ENCODE measurements around the gene DUSP21.
"Not testable (repeated sequence)": the region's sequence is repeated elsewhere in the genome, so short reads cannot be mapped to it uniquely, and the experiment has no call there.

Gene DUSP21

DNA sequence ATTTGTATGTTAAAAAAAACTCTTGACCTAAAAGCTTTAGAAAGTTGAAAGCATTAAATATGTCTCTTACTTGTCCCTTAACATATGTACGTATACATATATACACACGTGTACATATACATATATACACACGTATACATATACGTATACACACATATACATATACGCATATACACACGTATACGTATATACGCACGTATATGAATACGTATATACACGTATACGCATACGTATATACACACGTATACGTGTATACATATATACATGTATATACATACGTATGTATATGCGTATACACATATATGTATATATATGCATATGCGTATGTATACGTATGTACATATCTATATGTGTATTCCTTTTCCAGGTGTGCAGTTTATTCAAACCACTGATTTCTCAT is 32.9 kb downstream of the DUSP21 start:
- DNase-seq: no peak

DNA sequence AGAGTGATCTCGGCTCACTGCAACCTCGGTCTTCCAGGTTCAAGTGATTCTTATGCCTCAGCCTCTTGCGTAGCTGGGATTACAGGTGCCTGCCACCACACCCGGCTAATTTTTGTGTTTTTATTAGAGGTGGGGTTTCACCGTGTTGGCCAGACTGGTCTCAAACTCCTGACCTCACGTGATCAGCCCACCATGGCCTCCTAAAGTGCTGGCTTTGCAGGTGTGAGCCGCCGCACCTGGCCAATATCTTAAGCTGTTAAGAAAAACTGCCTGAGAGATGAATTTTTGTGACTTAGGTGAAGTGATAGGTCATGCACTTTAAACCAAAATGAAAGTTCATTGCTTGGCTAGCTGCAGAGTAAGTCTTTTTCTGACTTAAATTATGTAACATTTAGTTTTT is 35.0 kb downstream of the DUSP21 start:
- DNase-seq: no peak

DNA sequence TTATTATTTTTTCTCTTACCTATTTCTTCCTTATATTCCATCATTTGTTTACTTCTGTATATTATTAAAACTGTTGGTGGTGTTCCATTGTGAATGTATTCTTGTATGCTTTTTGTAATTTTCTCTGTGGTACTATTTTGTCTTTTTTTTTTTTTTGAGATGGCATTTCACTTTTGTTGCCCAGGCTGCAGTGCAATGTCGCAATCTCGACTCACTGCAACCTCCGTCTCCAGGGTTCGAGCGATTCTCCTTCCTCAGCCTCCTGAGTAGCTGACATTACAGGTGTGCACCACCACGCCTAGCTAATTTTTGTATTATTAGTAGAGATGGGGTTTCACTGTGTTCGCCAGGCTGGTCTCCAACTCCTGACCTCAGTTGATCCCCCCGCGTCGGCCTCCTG is 37.7 kb downstream of the DUSP21 start:
- DNase-seq: no peak

DNA sequence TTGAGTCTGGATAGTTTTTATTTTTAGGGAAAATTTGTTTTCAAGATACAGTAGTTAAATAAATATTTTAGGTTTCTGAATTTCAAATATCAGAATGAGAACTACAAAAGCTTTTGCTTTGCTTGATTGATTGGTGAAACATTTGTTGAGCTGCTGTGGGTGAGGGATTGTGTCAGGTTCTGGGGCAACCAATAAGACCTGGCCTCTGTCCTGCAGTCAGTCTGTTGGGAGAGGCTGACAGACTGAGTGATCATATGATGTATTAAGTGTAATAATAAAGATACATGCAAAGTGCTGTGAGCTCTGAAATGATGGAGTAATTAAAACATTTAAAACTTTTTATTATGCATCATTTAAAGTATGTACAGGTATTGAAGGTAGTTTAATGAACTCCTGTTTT is 38.8 kb downstream of the DUSP21 start:
- no peak for DNase-seq

DNA sequence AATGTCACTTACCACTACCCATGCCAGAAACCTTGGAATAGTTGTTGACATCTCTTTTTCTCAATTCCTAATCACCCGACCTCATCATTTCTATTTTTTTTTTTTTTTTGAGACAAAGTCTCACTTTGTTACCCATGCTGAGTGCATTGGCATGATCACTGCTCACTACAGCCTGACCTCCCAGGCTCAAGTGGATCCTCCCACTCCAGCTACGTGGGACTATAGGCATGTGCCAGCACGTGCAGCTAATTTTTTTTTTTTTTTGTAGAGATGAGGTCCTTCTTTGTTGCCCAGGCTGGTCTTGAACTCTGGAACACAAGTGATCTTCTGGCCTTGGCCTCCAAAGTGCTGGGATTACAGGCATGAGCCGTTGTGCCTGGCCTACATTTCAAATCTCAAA is 41.1 kb downstream of the DUSP21 start:
- DNase-seq: no peak

DNA sequence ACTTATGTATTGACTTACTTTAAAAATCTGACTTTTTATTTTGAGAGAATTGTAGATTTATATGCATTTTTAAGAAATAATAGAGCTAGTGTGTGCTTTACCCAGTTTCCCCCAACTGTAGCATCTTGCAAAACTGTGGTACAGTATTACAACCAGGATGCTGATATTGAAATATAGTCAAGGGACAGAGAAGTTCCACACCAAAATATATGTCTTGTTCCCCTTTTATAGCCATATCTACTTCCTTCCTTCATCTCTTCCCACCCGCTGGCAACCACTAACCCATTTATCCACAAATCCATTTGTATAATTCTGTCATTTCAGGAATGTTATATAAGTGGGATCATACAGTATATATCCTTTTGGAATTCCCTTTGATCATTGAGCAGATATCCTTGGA is 46.0 kb downstream of the DUSP21 start:
- no peak for DNase-seq

DNA sequence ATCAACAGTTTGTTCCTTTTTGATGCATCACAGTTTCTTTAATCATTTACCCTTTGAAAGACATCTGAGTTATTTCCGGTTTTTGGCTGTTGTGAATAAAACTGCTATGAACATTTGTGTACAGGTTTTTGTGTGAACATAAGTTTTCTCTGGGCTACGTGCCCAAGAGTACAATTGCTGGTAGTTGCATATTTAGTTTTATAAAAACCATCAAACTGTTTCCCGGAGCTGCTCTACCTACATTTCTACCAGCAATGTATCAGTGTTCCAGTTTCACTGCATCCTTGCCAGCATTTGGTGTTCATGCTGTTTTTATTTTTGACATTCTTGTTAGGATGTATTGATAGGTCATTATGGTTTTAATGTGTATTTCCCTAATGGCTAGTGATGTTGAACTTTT is 46.4 kb downstream of the DUSP21 start:
- DNase-seq: no peak

DNA sequence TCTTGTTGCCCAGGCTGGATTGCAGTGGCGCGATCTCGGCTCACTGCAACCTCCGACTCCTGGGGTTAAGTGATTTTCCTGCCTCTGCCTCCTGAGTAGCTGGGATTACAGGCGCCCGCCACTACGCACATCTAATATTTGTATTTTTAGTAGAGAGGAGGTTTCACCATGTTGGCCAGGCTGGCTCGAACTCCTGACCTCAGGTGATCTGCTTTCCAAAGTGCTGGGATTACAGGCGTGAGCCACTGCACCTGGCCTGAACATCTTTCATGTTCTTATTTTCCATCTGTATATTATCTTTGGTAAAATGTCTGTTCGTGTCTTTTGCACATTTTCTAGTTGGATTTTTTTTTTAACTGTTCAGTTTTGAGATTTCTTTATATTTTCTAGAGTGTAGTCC is 46.9 kb downstream of the DUSP21 start:
- not testable (repeated sequence) for DNase-seq

DNA sequence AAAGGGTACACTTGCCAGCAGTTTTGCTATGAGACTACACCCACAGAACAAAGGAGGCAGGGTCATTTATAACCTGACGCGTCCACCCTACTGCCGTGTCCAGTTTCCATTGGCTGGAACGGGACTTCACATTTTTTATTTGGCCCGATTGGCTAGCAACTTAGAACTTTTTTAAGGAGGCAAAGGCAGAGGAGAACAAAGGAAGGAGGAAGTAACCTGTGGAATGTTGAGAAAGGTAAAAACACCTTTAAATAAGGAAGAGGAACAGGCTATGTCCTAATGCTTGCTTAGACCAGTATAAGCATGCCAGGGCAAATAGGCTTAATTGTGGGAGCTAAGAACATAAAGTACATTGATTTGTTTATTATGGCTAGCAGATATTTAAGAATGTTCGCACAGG is 47.8 kb downstream of the DUSP21 start:
- DNase-seq: no peak

Data from fibroblast of skin of back (primary cell).